HG03060 (cell line): Measurements from ENCODE around the gene TLK1.
"Not testable (repeated sequence)": the region's sequence is repeated elsewhere in the genome, so short reads cannot be mapped to it uniquely, and the experiment has no call there.

ENCODE experiments used
- ATAC-seq: cut with Tn5 transposase; IDR thresholded peaks from one replicate; pipeline ENCODE4 v1.9.1; 2021; ENCODE audit warnings: low read depth, moderate number of reproducible peaks; ENCODE audit not compliant: unreplicated experiment

TLK1 gene

GRCh38 chr2:171146633-171147032 is 14.1 kb downstream of the TLK1 start:
- no peak for ATAC-seq

DNA sequence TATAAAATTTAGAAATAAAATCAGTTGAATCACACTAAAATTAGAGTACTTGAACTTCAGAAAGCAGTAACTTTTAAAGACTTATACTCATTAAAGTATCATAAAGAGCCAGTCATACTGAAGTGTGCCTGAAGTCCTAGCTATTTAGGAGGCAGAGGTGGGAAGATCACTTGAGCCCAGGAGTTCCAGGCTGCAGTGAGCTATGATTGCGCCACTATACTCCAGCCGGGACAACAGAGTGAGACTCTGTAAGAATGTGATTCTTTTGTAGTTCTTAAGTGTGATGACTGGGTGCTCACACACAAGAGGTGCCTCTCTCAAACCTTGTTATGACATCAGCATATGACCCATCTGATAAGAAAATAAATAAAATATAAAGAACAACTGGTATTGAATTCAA is 14.6 kb downstream of the TLK1 start:
- ATAC-seq, result no peak

DNA sequence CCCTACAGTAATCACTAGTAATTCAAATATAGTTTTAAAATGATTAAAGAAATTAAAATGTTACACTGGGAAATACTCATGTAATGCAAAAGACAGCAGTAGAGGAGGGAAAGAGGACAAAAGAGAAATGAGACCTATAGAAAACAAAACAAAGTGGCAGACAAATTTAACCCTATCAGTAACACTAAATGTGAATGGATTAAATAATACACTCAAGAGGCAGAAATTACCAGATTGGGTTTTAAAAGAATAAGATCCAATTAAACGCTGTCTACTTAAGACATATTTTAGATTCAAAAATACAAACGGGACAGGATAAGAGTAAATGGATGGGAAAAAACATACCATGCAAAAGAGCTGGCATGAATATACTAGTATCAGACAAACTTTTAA is 17.0 kb downstream of the TLK1 start:
- ATAC-seq, result no peak

GRCh38 chr2:171142398-171142797 is 18.3 kb downstream of the TLK1 start:
- no peak for ATAC-seq

DNA sequence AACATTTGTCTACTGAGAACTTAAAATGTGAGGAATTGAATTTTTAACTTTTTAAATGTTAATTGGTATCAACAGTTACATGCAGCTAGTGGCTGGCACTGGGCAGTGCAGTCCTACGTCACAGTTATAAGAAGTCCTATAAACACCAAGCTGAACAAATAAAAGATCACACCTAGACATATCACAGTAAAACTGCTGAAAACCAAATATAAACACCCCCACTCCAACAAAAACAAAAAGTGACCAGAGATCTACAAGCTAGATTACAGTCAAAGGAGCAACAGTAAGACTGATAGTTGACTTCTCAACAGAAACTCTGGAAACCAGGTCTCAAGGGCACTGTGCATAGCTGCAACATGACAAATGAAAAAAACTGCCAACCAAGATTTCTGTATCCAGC is 19.4 kb downstream of the TLK1 start:
- ATAC-seq, result no peak

- ATAC-seq, result no peak
Measured at GRCh38 chr2:171139860-171140259, 20.8 kb downstream of the TLK1 start.

- ATAC-seq, result no peak
Measured at GRCh38 chr2:171136024-171136423, 24.7 kb downstream of the TLK1 start.

DNA sequence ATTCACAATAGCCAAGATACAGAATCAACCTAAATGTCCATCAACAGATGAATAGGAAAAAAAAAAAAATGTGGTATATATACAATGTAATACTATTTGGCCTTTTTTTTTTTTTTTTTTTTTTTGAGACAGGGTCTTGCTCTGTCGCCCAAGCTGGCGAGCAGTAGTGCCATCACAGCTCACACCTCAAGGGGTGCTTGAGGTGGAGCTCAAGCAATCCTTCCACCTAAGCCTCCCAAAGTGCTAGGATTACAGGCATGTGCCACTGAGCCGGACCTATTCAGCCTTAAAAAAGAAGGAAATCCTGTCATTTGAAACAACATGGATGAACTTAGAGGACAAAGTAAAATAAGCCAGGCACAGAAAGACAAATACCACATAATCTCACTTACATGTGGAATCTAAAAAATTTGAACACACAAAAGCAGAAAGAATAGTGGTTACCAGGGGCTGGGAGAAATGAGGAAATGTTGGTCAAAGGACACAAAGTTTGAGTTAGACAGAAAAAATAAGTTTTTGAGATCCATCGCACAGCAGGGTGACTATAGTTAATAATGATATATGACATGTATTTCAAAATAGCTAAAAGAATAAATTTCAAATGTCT is 26.0 kb downstream of the TLK1 start:
- no peak for ATAC-seq

DNA sequence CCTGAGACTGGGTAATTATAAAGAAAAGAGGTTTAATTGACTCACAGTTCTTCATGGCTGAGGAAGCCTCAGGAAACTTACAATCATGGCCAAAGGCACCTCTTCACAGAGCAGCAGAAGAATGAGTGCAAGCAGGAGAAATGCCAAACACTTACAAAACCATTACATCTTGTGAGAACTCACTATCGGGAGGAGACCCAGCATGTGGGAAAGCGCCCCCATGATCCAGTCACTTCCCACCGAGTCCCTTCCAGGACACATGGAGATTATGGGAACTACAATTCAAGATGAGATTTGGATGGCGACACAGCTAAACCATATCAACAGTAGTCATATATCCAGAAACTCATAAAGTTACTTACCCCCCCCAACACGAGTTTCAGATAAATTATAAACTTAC is 28.6 kb downstream of the TLK1 start:
- ATAC-seq, result no peak

- ATAC-seq, result no peak
Measured at GRCh38 chr2:171128461-171128860, 32.2 kb downstream of the TLK1 start.

DNA sequence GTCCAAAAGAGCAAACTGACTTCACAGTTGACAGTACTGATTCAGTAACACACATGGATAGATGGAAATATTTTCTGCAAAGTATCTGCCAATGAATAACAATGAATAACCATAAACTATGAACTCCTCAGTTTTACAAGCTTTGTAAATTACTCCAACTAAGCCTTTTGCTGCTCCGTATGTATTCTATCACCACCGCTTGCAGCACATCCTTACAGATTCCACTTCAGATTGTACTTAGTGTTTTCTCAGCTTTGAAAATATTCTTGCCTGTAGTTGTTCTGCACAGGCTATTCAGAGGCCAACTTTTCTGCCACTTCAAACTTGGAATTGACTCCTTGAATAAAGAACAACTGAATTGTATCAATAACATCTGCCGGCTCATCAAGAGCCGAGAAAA is 36.2 kb downstream of the TLK1 start:
- no peak for ATAC-seq

DNA sequence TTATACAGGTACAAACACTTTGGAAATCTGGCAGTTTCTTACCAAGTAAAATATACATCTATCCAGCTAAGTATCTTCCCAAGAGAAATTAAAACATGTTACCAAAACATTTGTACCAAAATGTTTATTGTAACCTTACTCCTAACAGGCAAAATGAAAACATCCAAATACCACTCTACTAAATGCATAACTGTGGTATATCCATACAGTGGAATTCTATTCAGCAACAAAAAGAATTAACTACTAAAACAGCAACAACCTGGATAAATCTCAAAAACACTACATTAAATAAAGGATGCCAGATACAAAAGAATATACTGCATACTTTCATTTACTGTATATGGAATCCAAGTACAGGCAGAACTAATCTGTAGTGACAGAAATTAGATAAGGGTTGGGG is 51.1 kb downstream of the TLK1 start:
- no peak for ATAC-seq

DNA sequence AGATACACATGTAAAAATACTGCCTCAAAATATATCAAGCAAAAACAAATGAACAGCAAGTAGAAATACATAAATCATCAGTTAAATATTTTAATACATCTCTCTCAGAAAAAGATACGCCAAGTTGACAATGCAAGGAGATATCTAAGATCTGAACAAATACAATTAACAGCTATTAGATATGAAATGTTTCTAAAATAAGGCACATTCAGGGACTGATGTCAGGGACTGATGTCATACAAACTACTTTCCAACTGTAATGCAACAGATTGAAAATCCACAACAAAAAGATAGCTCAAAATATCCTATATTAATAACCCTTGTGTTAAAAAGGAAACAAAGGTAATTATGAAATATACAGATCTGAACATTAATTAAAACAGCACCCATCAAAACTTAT is 51.7 kb downstream of the TLK1 start:
- no peak for ATAC-seq

GRCh38 chr2:171107803-171108202 is 52.9 kb downstream of the TLK1 start:
- ATAC-seq, result no peak

GRCh38 chr2:171104379-171104778 is 56.3 kb downstream of the TLK1 start:
- no peak for ATAC-seq

DNA sequence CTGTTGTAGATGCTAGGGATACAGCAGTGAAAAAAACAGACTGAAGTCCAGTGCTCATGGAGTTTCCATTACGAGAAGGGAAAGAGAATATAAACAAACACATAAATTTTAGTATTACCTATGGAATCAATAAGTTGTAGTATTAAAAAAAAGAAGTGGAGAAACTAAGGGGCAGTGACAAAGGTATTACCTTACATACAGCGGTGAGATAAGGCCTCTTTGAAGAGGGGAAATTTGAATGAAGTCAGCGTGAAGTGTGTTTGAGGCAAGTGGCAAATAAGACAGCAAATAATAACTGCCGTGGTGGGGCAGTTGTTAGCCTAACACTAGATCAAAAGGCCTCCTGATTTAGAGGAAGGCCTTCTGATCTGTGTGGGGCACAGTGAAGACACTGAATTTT is 57.9 kb downstream of the TLK1 start:
- ATAC-seq, result no peak

- no peak for ATAC-seq
Measured at GRCh38 chr2:171100370-171100769, 60.3 kb downstream of the TLK1 start.

GRCh38 chr2:171098607-171099006 is 62.1 kb downstream of the TLK1 start:
- no peak for ATAC-seq

DNA sequence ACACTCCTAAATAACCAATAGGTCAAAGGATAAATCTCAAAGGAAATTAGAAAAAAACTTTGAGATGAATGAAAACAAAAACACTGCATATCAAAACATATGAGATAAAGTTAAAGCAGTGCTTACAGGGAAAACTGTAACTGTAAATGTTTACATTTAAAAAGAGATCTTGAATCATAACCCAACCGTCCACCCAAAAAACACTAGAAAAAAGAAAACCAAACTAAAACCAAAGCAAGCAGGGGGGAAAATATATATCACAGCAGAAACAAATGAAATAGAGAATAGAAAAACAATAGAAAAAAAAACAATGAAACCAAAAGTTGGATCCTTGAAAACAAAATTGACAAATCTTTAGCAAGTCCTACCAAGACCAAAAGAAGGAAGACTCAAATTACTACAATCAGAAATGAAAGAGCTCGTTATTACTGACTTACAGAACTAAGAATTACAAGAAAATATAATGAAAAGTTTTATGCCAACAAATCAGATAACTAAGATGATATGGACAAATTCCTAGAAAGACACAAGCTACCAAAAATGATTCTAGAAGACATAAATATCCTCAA is 65.6 kb downstream of the TLK1 start:
- no peak for ATAC-seq

DNA sequence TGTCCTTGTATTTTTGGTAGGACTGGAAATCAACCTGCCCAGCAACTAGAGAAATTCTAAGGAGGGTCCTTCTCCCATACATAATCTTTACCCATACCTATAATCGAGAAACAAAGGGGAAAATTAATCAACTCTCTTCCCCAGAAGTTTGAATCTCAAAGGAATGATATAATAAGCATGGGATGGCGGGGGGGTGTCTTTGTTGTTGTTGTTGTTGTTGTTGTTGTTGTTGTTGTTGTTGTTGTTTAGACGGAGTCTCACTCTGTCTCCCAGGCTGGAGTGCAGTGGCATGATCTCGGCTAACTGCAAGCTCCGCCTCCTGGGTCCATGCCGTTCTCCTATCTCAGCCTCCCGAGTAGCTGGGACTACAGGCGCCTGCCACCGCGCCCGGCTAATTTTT is 69.2 kb downstream of the TLK1 start:
- ATAC-seq, result not testable (repeated sequence)

GRCh38 chr2:171089489-171089888 is 71.2 kb downstream of the TLK1 start:
- ATAC-seq, result no peak

- no peak for ATAC-seq
Measured at GRCh38 chr2:171088057-171088834, 72.4 kb downstream of the TLK1 start.
